Measurements from ENCODE around the gene CCM2L.
"Not testable (repeated sequence)": the region's sequence is repeated elsewhere in the genome, so short reads cannot be mapped to it uniquely, and the experiment has no call there.

CCM2L gene

DNA sequence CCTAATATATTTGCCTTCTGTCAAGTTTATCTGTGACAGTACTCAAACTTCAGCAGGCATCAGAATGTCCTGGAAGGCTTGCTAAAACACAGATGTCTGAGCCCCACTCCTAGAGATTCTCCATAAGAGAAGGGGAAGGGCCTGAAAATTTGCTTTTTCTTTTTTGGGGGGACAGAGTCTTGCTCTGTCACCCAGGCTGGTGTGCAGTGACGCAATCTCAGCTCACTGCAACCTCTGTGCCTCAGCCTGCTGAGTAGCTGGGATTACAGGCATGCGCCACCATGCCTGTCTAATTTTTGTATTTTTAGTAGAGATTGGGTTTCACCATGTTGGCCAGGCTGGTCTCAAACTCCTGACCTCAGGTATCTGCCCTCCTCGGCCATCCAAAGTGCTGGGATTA, 23.5 kb downstream of the CCM2L start:
- H3K27ac ChIP-seq (ENCODE audit: low read length); H3K36me3 ChIP-seq (ENCODE audit: insufficient read depth, low read depth, low read length); H3K4me3 ChIP-seq (ENCODE audit: low read length); H3K9ac ChIP-seq (ENCODE audit: low read depth, low read length); H3K4me1 ChIP-seq (ENCODE audit: insufficient read depth, low read length); H3K9me3 ChIP-seq (ENCODE audit: insufficient read depth, low read depth, low read length); H3K27me3 ChIP-seq (ENCODE audit: insufficient read depth, low read length): not testable (repeated sequence)

DNA sequence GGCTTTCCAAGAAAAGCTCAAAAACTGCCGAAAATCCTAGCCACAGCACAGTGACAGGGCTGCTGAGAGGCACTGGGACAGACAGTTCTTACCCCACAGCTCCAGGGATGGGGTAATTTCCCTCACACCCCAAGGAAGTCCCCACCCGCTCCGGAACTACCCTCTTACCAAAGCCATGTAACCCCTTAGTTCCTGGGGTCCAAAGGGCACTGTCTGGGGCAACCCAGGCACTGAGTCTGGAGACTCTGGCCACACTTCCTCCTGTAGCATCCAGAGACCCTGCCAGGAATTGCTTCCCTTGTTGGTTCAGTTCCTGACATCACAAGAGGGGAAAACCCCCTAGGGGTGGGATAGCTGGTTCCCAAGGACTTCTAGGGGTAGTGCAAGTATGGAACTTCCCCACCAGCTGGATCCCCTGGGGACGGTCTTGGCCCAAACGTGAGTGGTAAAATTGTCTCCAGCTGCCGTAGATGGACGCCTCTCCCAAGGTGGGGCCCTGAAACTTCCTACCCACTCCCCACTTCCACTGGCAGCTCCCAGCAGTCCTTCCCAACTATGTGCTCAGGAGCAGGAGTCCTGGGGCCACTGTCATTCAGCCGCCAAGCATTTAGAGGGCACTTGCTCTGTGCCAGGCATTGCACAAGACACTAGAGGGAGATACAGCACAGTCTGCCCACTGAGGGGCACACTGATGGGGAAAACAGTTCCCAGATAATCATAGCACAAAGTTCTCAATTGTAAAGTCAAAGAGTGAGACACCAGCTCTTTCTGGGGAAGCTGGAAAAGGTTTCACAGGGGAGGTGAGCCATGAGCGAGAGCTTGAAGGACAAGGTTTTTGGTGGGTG, 24.6 kb downstream of the CCM2L start:
- H3K9ac ChIP-seq (ENCODE audit: low read depth, low read length) = no peak overlapping the region
- H3K36me3 ChIP-seq (ENCODE audit: insufficient read depth, low read depth, low read length) = no peaks in the 10 kb centered on the region
- H3K27me3 ChIP-seq (ENCODE audit: insufficient read depth, low read length) = no peaks in the 10 kb centered on the region; the same call in 1 of the 2 replicates
- no peak overlapping the region for H3K27ac ChIP-seq (ENCODE audit: low read length)
- no peak overlapping the region for H3K4me3 ChIP-seq (ENCODE audit: low read length)
- no peaks in the 10 kb centered on the region for H3K9me3 ChIP-seq (ENCODE audit: insufficient read depth, low read depth, low read length)
- peaks cover 3% of the 10 kb centered on the region; the same call in 1 of the 2 replicates for H3K4me1 ChIP-seq (ENCODE audit: insufficient read depth, low read length)

DNA sequence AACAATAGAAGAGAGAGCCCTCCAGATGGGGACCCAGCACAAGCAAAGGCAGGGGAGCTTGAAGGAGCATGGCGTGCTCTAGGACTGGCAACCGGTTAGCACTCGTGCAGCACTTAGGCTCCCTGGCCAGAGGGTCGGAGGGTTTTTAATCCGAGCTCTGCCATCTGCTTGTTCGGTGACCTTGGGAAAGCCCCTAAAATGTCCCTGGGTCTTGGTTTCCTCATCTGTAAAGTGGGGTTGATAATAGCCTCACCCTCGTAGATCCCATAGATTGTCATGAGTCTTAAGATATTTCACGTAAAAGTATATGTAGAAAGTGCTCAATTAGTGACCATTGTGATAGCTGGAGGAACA, 25.2 kb downstream of the CCM2L start:
- H3K27me3 ChIP-seq (ENCODE audit: insufficient read depth, low read length) = no peaks in the 10 kb centered on the region; the same call in 1 of the 2 replicates
- no peak overlapping the region for H3K4me3 ChIP-seq (ENCODE audit: low read length)
- H3K4me1 ChIP-seq (ENCODE audit: insufficient read depth, low read length) = peaks cover 7% of the 10 kb centered on the region; the same call in 1 of the 2 replicates
- no peak overlapping the region for H3K27ac ChIP-seq (ENCODE audit: low read length)
- no peaks in the 10 kb centered on the region for H3K36me3 ChIP-seq (ENCODE audit: insufficient read depth, low read depth, low read length)
- H3K9me3 ChIP-seq (ENCODE audit: insufficient read depth, low read depth, low read length) = no peaks in the 10 kb centered on the region
- no peak overlapping the region for H3K9ac ChIP-seq (ENCODE audit: low read depth, low read length)

GRCh38 chr20:32036252-32036651, 26.0 kb downstream of the CCM2L start:
- H3K4me1 ChIP-seq (ENCODE audit: insufficient read depth, low read length) = peaks cover 7% of the 10 kb centered on the region; the same call in 1 of the 2 replicates
- H3K27ac ChIP-seq (ENCODE audit: low read length) = no peak overlapping the region
- no peaks in the 10 kb centered on the region; the same call in 1 of the 2 replicates for H3K27me3 ChIP-seq (ENCODE audit: insufficient read depth, low read length)

DNA sequence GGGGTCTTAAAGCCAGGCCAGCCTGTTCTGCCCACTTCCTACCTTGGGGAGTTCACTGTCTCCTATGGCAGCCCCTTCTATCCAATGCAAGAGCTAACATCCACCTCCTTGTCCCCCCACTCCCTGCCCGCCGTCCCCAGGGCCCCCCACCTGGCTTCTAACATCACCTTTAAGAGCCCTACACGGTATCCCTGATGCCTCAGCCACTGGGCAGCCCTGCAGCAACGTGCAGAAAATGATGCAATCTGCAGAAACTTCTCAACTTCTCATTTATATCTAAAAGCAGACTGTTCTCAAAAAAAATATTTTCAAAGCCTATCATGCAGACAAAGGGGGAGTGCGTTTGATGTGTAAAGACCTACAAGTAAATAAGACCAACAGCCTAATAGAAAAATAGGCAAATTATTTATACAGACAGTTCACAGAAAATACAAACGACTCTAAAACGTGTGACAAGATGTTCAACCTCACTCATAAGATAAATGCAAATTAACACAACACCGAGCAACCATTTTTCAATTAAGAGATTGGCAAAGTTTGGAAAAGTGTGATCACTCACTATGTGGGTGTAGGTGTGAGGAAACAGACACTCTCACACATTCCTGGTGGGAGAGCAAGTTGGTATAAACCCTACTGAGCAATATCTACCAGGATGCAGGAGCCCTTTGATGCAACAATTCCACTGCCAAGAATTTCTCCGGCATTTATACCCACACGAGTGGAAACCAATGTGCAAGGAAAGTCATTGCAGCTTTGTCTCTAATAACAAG, 26.7 kb downstream of the CCM2L start:
- Histone ChIP-seq H3K4me1 (ENCODE audit: insufficient read depth, low read length) (peaks cover 7% of the 10 kb centered on the region; the same call in 1 of the 2 replicates), H3K36me3 (ENCODE audit: insufficient read depth, low read depth, low read length) (no peaks in the 10 kb centered on the region), H3K27ac (ENCODE audit: low read length) (no peak overlapping the region), H3K9me3 (ENCODE audit: insufficient read depth, low read depth, low read length) (no peaks in the 10 kb centered on the region), H3K9ac (ENCODE audit: low read depth, low read length) (no peak overlapping the region), H3K4me3 (ENCODE audit: low read length) (no peak overlapping the region), H3K27me3 (ENCODE audit: insufficient read depth, low read length) (no peaks in the 10 kb centered on the region; the same call in 1 of the 2 replicates)

More at GRCh38 chr20:32036252-32036651, 26.0 kb downstream of the CCM2L start:
- Histone ChIP-seq H3K9me3 (ENCODE audit: insufficient read depth, low read depth, low read length) (no peaks in the 10 kb centered on the region), H3K36me3 (ENCODE audit: insufficient read depth, low read depth, low read length) (no peaks in the 10 kb centered on the region), H3K9ac (ENCODE audit: low read depth, low read length) (no peak overlapping the region), H3K4me3 (ENCODE audit: low read length) (no peak overlapping the region)

- H3K4me3 ChIP-seq (ENCODE audit: low read length) = no peak overlapping the region
- peaks cover 7% of the 10 kb centered on the region; the same call in 1 of the 2 replicates for H3K4me1 ChIP-seq (ENCODE audit: insufficient read depth, low read length)
- H3K36me3 ChIP-seq (ENCODE audit: insufficient read depth, low read depth, low read length) = no peaks in the 10 kb centered on the region
- no peaks in the 10 kb centered on the region; the same call in 1 of the 2 replicates for H3K27me3 ChIP-seq (ENCODE audit: insufficient read depth, low read length)
- no peak overlapping the region for H3K27ac ChIP-seq (ENCODE audit: low read length)
- H3K9ac ChIP-seq (ENCODE audit: low read depth, low read length) = no peak overlapping the region
- no peaks in the 10 kb centered on the region for H3K9me3 ChIP-seq (ENCODE audit: insufficient read depth, low read depth, low read length)
Observed at GRCh38 chr20:32037929-32038328, 27.7 kb downstream of the CCM2L start.

DNA sequence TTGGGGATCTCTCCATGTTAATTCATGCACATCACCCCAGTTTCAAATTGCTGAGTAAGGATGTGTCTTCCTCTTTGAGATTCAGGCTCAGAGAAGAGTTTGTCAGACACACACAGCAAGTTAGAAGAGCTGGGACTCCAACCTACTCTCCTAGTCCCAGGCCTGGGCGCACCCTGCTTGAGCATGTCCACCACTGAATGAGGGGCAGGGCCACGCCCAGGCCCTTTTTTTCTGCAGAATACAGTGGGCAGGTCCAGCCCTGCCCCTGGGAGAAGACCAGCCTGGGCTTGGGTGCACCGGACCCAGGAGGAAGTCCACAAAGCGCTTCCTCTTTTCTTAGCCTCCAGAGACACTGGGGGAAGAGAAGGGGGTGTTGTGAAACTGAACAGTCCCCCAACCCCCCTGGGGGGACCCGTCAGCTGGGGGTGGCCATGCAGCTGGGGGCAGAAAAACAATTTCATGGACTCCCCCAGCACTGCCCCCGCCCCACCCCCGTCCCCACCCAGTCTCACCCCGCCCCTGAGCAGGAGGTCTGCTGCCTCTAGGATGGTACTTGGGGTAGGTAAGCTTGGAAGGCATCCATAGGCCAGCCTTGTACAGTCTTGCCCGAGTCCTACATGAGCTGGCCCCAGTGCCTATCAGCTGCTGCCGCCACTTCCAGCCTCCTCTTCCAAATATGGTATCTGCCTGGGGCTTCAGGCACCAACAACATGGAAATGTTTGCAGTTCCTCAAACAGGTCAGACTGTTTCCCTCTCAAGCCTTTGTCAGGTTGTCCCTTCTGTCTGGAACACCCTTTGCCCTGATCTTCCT, 30.1 kb downstream of the CCM2L start:
- Histone ChIP-seq H3K4me1 (ENCODE audit: insufficient read depth, low read length) (peaks cover 7% of the 10 kb centered on the region; the same call in 1 of the 2 replicates), H3K9me3 (ENCODE audit: insufficient read depth, low read depth, low read length) (no peaks in the 10 kb centered on the region), H3K27me3 (ENCODE audit: insufficient read depth, low read length) (no peaks in the 10 kb centered on the region), H3K27ac (ENCODE audit: low read length) (no peak overlapping the region), H3K9ac (ENCODE audit: low read depth, low read length) (no peak overlapping the region), H3K36me3 (ENCODE audit: insufficient read depth, low read depth, low read length) (no peaks in the 10 kb centered on the region), H3K4me3 (ENCODE audit: low read length) (no peak overlapping the region)

DNA sequence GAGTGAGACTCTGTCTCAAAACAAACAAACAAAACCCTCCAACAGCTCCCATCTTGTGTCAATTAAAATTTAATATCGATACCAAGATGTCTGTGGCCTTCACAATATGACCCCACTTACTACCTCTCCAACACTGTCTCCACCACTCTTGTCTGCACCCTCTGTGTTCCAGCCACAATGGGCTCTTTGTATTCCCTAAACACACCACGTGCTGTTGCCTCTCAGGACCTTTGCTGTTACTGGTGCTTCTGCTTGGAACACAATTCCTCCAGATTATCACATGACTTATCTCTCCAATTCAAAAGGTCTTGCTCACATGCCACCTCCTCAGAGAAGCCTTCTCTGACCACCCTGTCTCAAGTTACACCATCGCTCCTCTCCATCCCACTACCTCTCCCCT, 35.8 kb downstream of the CCM2L start:
- H3K4me3 ChIP-seq (ENCODE audit: low read length) = no peak overlapping the region
- no peak overlapping the region for H3K9ac ChIP-seq (ENCODE audit: low read depth, low read length)
- no peaks in the 10 kb centered on the region for H3K36me3 ChIP-seq (ENCODE audit: insufficient read depth, low read depth, low read length)
- no peaks in the 10 kb centered on the region for H3K9me3 ChIP-seq (ENCODE audit: insufficient read depth, low read depth, low read length)
- peaks cover 27% of the 10 kb centered on the region for H3K27me3 ChIP-seq (ENCODE audit: insufficient read depth, low read length)
- no peaks in the 10 kb centered on the region for H3K4me1 ChIP-seq (ENCODE audit: insufficient read depth, low read length)
- H3K27ac ChIP-seq (ENCODE audit: low read length) = no peak overlapping the region

- H3K4me3 ChIP-seq (ENCODE audit: low read length) = no peak overlapping the region
- no peaks in the 10 kb centered on the region for H3K36me3 ChIP-seq (ENCODE audit: insufficient read depth, low read depth, low read length)
- H3K9ac ChIP-seq (ENCODE audit: low read depth, low read length) = no peak overlapping the region
- H3K4me1 ChIP-seq (ENCODE audit: insufficient read depth, low read length) = no peaks in the 10 kb centered on the region; the same call in 1 of the 2 replicates
- no peaks in the 10 kb centered on the region for H3K9me3 ChIP-seq (ENCODE audit: insufficient read depth, low read depth, low read length)
- H3K27ac ChIP-seq (ENCODE audit: low read length) = no peak overlapping the region
- peaks cover 64% of the 10 kb centered on the region for H3K27me3 ChIP-seq (ENCODE audit: insufficient read depth, low read length)
Observed at GRCh38 chr20:32050324-32050841, 40.1 kb downstream of the CCM2L start.

DNA sequence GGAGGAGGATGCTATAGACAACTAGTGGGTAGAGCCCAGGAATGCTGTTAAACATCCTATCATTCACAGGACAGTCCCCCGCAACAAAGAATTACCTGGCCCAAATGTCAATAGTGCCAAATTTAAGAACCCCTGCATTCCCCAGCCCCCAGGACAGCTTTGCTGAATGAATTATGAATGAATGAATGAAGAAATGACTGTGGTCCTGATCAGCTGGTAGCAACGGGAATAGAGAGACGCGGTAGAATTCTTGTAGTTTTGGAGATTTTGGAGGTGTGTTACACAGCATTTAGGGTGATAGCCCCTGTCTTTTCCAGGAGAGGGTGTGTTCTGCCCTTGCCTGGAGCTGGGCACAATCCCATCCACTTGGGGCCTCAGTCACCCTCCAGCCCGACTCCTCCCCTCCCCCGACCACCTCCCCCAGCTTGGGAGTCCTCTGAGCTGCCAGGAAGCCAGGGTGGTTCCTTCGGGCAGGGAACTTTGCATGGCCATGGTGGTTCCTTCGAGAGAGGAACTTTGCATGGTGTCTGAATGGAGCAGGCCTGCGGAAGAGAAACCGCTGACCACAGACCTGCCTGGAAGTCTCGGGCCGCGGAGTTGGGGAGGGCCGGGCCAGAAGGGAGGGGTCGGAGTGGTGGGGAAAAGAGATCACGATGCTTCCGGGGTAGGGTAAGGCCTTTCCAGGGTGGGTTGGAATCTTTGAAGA, 40.8 kb downstream of the CCM2L start:
- no peaks in the 10 kb centered on the region; the same call in 1 of the 2 replicates for H3K4me1 ChIP-seq (ENCODE audit: insufficient read depth, low read length)
- H3K27me3 ChIP-seq (ENCODE audit: insufficient read depth, low read length) = peaks cover 64% of the 10 kb centered on the region
- no peak overlapping the region for H3K27ac ChIP-seq (ENCODE audit: low read length)
- H3K9me3 ChIP-seq (ENCODE audit: insufficient read depth, low read depth, low read length) = no peaks in the 10 kb centered on the region
- H3K4me3 ChIP-seq (ENCODE audit: low read length) = peak overlapping the region; percentile 65
- peak overlapping the region; percentile 15; the same call in 1 of the 2 replicates for H3K9ac ChIP-seq (ENCODE audit: low read depth, low read length)
- H3K36me3 ChIP-seq (ENCODE audit: insufficient read depth, low read depth, low read length) = no peaks in the 10 kb centered on the region
